NCI-H128 (cell line): ENCODE results near the gene WDFY4.

Experiments used
- DNase-seq: peaks from one replicate; lab custom pipeline; 2025; ENCODE audit not compliant: unreplicated experiment; lab: John Stamatoyannopoulos, UW

WDFY4 gene

GRCh38 chr10:48771234-48771633 lies 86.6 kb downstream of the WDFY4 start:
- no peak for DNase-seq

DNA sequence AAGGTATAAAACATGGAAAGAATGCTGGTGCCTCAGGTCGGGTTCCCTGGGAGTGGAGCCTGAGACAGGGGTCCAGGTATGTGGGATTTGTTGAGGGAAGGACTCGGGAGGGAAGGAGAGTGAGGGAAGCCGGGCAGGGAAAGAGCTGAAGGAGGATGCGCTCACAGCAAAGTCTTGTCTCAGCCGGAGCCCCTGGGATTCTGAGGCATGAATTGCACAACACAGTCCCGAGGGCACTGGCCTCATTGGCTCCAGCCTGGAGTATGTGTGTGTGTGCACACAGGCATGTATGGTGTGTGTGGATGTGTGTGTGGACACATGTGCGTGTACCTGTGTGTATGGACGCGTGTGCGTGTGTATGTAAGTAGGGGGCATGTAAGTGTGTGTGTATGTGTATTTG lies 87.4 kb downstream of the WDFY4 start:
- DNase-seq: no peak

DNA sequence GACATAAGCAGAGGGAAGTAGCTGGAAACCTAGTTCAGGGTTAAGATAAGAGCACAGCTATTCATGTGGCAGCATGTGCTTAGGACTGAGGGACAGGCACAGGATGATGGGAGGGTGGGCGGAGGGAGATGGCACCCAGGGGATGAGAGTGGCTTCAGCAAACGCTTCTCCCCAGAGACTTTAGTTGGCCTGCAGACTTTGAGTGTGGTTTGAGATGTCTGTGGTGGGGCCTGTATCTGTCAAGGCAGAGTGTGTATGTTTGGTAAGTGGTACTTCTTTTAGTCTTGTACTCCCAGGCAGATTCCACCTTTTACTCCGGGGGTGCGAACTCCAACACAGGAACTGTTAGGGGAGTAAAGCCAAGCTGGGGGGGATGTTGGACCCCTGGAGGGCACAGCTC lies 88.9 kb downstream of the WDFY4 start:
- no peak for DNase-seq

GRCh38 chr10:48774416-48775205 lies 89.9 kb downstream of the WDFY4 start:
- DNase-seq: no peak

DNA sequence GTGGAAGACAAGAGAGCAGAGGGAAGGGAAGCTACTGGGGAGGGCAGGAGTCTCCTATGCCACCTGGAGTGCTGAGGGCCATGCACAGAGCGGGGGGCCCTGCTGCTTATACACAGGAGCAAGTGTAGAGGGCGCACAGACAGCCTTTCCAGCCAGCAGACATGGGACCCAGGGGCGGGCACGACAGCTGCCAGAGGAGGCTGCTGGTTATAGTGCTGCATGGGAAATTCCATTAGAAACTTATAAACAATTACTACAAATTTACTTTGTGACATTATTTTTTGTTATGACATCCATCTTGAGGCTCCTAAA lies 90.5 kb downstream of the WDFY4 start:
- DNase-seq: no peak

GRCh38 chr10:48776005-48776522 lies 91.4 kb downstream of the WDFY4 start:
- DNase-seq: no peak

DNA sequence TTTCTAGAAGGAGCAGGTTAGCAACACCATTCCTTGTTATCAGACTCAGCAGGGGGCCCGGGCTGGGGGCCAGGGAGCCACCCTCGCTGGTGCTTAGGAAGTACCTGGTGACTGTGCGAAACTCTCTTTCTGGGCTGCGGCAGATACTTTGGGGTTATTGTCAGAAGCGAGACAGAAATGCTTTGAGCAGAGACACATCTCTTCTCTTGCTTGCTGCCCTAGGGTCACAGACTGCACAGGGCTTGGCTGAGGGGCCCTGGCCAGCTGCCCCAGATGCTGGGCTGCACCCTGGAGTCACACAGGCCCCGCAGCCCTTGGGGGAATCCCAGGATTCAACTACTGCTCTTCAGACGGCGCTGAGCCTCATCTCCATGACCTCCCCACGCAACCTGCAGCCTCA lies 91.9 kb downstream of the WDFY4 start:
- no peak for DNase-seq

DNA sequence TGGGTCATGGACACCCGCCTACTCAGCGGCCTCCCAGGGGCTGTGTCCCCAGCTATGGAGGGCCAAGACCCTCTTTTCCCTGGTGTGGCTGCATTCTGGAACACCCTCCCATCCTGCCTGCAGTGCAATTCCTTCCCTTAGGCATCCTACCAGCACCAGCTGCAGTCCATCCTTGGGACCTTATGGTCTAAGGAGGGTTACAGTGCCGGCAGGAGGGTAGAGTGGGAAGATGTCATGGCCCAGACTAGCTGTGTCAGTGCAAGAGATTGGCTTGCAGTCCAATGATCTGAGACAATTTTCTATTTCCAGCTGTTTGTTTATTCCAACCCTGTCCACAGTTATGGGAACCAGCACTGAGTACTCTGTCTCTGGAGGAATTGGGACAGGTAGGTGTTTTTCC lies 92.4 kb downstream of the WDFY4 start:
- DNase-seq: no peak

- no peak for DNase-seq
These were observed 93.7 kb downstream of the WDFY4 start for GRCh38 chr10:48778193-48778857.

- DNase-seq: no peak
These were observed 94.4 kb downstream of the WDFY4 start for GRCh38 chr10:48779077-48779476.

- no peak for DNase-seq
These were observed 95.0 kb downstream of the WDFY4 start for GRCh38 chr10:48779546-48780152.

- no peak for DNase-seq
These were observed 95.7 kb downstream of the WDFY4 start for GRCh38 chr10:48780341-48780740.

DNA sequence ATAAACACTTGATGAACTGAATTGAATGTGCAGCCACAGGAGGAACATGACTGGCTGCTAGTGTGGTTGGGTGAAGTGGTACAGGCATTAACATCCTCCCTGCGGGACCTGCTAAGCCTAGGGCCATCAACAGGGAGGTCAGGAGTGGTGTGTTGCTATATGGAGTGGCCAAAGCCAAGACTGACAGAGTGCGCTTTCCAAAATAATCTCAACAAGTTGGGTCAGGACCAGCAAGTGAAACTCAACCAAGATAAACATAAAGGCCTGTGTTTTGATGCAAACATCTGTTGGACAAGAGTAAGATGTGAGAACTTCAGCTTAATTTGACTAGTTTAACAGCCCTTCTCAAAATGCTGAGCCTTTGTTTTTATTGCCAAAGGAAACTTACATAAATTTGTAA lies 97.7 kb downstream of the WDFY4 start:
- no peak for DNase-seq

DNA sequence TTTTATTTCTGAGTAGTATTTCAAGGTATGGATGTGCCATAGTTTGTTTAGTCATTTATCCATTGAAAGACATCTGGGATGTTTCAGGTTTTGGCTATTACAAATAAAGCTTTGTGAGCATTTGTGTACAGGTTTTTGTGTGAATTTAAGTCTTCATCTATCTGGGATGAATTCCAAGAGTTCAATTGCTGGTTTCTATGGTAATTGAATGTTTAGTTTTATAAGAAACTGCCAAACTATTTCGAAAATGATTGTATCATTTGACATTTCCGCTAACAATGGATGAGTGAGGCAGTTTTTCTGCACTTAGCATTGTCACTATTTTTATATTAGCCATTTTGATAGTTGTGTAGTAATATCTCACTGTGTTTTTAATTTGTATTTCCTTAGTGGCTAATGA lies 99.4 kb downstream of the WDFY4 start:
- no peak for DNase-seq

GRCh38 chr10:48785796-48786195 lies 101.1 kb downstream of the WDFY4 start:
- no peak for DNase-seq

- no peak for DNase-seq
These were observed 102.1 kb downstream of the WDFY4 start for GRCh38 chr10:48786606-48787282.

DNA sequence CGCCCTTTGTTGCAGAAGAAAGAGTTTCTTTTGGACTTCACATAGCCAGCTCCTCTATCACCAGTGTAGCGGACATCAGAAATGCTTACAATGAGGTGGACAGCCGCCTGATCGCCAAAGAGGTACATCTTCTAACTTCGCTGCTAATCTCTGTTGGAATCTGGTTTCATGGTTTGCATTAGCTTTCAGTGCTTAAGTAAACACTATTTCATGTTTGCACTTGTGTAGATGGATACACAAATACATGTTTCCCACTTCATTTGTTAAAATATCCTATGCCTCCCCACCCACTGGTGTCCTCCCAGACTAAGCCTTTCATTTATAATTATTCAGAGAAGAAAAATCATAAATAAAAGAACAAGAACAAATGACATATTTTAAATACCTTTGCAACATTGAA lies 103.9 kb downstream of the WDFY4 start:
- no peak for DNase-seq

- no peak for DNase-seq
These were observed 105.1 kb downstream of the WDFY4 start for GRCh38 chr10:48789486-48790456.

GRCh38 chr10:48790457-48791044 lies 105.9 kb downstream of the WDFY4 start:
- no peak for DNase-seq

- no peak for DNase-seq
These were observed 106.7 kb downstream of the WDFY4 start for GRCh38 chr10:48791267-48791928.
